LoVo (cell line): Measurements from ENCODE around the gene RMC1.
"Not testable (repeated sequence)": the region's sequence is repeated elsewhere in the genome, so short reads cannot be mapped to it uniquely, and the experiment has no call there.

Source experiments
- DNase-seq: peaks from one replicate; pipeline ENCODE4 v3.0.0-alpha.2; 2016; ENCODE audit warnings: low spot score

The RMC1 gene

DNA sequence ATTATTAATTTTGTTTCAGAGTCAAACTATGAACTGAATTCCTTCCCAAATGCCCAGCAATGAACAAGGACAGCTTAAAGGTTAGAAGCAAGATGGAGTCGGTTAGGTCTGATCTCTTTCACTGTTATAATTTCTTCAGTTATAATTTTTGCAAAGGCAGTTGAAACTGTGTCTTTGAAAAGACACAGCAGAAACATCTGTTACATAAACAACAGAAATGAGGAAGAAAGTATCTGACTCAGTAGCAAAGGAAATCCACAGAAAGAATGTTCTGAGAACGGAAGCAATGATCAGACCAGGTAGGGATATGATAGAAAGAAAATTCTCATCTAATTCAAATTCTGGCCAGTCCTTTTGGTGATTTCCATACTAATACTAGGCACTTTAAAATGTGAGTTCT lies 5.2 kb upstream of the RMC1 start:
- no peak for DNase-seq

DNA sequence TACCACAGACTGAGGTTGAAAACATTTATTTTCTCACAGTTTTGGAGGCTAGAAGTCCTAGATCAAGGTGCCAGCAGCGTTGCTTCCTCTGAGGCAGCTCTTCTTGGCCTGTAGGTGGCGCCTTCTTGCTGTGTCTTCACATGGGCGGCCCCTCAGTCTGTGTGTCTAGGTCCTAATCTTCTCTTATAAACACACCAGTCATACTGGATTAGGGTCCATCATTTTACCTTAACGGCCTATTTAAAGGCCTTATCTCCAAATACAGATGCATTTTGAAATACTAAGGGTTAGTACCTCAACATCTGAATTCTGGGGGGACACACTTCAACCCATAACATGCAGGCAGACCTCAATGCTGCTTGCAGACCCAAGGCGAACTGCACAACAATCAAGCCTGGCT lies 4.4 kb upstream of the RMC1 start:
- DNase-seq, result peak; percentile 63

DNA sequence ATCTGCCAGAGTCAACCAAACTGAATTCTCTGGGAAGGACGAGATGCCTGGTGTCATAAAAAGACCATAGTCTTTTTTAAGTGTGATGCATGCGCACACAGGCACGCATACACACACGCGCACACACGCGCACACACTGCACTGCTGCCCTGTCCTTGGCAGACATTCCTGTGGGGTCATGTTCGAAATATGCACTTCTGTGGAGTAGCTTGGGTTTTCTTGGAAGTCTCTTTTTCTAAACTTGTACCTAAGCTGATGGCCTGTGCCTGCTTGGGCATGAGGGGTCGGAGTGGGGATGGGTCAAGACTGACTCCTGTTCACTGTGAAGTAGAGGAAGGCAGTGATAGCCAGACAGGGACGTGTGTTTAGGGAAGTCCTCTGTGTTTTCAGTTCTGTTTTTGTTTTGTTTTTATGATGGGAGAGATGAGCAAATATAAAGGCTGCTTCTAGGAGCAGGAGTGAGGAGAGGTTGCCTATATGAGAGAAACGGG lies 4.0 kb upstream of the RMC1 start:
- no peak for DNase-seq

DNA sequence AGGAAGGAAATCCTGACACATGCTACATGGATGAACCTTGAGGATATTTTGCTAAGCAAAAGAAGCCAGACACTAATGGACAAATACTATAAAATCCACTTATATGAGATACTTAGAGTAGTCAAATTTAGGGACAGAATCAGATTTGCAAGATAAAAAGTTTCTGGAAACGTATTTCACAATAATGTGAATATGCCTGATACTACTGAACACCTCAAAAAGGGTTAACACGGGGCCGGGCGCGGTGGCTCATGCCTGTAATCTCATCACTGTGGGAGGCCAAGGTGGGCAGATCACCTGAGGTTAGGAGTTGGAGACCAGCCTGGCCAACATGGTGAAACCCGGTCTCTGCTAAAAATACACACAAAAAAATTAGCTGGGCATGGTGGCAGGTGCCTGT lies 1.7 kb upstream of the RMC1 start:
- no peak for DNase-seq

DNA sequence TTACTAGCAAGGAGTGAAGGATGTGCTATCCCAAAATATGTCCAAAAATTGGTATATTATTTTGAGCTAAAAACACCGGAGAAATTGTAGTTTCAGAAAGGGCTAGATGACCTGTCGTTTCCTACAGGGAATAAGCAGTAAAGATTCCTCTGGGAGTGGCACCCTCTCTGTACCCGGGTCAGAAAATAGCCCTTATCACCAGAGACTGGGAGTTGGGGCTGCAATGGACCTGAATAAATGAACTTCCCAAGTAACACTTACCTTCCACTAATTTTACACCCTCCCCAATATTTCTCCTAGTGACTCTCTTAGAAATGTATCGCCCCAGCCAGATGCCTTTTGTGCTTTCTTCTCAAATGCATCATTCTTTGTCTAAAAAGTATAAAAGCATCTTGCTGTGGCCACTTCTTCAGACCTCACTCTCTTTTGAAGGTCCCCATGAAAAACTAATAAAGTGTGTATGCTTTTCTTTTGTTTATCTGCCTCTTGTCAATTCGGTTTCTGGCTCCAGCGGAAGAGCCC lies 734 bp upstream of the RMC1 start:
- no peak for DNase-seq

DNA sequence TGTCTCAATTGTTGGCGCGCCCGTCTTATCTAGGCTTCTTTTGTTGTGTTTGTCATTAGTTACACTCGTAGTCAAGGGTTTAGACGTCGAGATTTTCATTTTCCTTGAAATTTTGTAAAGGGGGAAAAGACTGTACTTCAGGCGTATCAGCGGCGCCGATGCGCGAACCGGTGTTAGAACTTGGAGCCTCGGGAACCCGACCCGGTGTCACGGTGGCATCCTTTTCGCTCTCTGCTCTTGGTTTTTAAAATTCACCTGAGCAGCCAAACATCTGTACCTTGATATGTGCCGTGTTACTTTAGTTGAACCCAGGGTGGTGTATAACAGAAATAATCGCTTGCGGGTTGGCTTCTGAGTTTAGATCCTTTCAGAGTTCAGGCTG lies 643 bp downstream of the RMC1 start:
- DNase-seq, result no peak

DNA sequence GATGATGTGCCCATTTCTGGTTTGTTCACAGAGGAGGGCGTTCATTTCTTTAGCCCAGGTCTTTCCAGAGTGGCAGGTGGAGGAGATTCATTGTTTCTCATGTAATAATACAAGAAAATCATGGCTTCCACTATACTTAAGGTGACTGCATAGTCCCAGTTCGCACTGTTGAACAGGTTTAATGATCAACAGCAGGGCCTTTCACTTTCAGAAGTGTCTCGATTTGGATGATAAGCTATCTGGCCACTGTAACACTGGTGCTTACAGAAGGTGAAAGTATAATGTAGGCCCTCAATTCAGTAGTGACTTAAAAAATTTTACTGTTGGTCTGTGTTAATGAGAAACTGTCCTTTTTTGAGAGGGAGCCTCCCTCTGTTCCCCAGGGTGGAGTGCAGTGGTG lies 1.4 kb downstream of the RMC1 start:
- DNase-seq, result no peak

DNA sequence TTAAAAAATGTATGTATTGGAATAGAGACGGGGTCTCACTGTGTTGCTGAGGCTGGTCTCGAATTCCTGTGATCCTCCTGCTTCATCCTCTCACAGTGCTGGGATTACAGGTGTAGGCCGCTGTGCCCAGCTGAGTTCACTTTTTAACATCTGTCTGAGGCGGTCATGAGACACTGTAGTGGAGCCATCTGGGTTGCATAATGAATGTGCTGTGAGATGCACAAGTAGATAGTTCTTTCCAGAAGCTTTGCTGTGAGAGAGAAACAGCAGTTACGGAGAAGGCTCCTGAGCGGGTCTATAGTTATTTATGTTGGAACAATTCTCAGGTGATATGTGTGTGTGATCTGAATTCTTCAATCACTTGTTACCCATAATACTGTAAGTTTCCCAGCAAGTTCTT lies 3.1 kb downstream of the RMC1 start:
- no peak for DNase-seq

DNA sequence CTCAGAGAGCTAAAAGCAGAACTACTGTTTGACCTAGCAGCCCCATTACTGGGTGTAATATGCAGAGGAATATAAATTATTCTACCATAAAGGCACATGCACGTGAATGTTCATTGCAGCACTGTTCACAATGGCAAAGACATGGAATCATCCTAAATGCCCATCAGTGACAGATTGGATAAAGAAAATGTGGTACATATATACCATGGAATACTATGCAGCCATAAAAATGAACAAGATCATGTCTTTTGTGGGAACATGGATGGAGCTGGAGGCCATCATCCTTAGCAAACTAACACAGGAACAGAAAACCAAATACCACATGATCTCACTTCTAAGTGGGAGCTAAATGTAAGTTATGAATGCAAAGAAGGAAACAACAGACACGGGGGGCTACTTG lies 7.6 kb downstream of the RMC1 start:
- DNase-seq, result not testable (repeated sequence)

DNA sequence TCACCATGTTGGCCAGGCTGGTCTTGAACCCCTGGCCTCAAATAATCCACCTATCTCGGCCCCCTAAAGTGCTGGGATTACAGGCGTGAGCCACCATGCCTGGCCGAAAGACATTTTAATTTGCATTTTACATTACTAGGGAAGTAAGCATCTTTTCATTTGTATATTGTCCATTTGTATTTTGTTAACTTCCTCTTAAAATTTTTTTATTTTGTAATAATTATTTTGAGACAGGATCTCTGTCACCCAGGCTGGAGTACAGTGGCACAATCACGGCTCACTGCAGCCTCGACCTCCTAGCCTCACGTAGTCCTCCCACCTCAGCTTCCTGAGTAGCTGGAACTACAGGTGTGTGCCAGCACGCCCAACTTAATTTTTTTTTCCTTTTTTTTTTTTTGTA lies 8.9 kb downstream of the RMC1 start:
- not testable (repeated sequence) for DNase-seq

DNA sequence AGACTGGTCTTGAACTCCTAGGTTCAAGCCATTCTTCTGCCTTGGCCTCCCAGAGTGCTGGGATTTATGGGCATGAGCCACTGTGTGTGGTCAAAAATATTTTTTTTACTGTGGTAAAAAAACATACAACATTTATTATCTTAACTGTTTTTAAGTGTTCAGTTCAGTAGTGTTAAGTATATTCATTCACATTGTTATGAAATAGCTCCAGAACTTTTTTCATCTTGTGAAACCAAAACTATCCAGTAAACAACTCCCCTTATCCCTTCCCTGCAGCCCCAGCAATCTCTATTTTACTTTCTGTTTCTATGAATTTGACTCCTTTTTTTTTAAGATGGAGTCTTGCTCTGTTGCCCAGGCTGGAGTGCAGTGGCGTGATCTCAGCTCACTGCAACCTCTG lies 9.3 kb downstream of the RMC1 start:
- no peak for DNase-seq

DNA sequence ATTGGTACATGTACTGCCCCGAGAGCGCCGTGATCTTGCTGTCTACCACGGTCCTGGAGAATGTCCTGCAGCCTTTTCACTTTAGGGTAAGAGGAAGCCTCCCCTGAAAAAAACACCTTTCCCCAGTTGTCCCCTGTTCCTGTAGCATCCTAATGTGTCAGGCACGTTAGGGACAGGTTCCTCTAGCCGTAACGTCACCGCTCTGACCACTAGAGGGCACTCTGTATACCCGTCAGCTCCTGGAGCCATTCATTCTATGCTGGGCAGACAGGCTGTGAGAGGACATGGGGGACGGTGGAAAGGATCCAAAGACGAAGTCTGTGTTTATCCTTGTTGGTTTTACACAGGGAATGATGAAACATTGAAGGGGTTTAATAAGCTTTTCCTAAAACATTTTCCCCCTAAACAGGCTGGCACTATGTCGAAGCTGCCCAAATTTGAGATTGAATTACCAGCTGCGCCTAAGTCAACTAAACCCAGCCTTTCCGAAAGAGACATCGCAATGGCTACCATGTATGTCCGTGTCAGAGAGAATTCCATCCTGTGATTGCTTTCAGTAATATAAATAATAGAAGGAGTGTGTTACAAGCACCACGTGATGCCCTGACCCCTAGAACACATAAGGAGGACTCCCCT lies 12.7 kb downstream of the RMC1 start:
- peak; percentile 80 for DNase-seq

DNA sequence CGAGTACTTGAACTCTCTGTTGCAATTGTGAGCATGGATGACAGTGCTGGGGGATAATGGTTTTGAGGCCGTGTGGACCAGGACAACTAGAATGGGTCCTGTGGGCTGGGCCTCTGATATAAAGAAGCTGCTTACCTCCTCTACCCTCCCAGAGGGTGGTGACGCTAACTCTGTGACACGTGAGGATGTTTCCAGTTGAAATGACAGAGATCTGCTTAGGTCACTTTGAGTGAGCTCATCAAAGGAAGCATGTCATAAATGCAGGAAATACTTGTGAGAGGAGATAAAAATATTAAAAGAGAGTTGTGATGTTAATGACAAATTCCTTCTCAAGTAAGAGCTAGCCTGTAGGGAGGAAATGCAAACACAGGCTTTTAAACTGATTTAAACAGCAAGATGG lies 16.4 kb downstream of the RMC1 start:
- no peak for DNase-seq

DNA sequence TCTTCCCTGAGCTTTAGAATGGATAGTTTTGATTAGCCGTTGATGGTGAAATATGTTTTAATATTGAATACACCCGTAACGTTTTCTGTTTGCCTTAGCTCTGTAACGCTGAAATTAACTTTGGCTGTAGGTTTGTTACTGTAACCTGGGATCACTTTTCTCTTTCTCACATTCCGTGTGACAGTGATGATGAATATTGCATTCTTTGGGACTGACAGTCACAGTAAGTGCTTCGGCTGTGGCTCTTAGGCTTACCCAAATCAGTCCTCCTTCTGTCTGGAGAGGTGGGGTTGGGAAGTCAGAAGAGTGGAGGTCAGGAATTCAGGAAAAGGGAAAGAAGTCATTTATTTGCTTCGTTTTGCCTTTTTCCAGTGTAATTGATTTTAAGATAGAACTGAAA lies 18.0 kb downstream of the RMC1 start:
- DNase-seq, result no peak

DNA sequence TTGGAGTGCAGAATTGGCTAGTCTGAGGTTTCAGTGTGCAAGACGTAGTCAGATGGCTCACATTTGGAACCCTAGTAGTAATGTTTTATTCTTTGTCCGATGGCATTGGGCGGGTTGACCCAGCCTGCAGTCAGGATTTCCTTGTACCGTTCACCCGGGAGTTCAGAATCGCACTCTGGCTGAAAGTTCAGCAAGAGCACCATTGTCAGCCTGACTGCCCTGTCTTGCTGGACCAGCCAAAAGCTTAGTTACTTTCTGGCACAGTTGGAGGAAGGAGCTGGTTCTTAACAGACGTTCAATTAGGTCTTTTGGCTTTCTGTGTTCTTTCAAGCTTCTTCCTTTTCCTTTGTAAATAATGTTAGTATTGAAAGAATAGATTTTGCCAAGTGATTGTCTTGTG lies 18.6 kb downstream of the RMC1 start:
- DNase-seq, result no peak

DNA sequence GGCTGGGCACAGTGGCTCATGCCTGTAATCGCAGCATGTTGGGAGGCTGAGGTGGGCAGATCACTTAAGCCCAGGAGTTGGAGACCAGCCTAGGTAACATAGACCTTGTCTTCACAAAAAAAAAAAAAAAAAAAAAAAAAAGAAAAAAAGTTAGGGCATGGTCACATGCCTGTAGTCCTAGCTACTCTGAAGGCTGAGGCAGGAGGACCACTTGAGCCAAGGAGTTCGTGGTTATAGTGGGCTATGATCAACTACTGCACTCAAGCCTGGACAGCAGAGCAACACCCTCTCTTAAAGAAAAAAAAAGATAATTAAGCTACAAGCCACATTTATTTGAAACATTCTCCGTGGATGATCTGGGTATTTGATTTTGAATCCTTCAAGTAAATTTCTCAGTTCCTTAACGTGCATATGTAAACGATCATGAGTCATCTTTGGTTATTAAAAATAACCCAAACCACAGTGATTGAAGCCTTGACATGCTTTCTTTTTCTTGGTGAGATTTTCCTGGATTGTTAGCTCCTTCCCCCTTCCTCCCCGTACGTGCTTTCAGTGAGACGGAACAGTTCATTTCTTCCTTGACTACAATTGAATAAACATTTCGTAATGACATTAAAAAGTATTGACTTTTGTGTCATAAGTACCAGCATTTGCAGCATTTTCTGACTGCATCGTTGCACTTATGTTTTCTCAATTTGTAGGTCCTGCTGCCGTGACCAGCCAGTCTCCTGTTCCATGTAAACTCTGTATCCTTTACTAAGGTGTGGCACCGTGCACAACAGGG lies 20.3 kb downstream of the RMC1 start:
- no peak for DNase-seq

DNA sequence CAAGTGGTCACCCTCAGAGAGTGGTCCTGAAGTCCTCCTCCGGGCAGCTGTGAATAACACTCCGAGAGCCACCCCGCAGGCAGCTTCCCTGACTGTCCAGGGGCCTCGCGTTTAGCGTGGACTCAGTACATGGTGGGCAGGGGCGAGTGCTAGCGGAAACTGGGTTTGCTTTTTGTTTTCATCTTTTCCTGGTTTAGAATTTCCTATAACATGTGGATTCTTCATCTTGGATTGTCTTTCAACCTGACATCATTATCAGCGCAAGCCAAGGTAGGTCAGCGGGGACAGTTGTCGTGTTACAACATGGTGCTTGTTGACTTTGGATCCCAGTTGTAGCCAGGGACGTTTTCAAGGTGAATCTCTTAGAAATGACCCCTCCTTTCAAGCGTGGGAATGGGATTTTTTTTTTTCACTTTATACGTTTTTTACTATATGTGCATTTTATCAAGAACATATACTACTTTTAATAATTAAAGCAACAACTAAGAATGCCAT lies 20.9 kb downstream of the RMC1 start:
- no peak for DNase-seq

DNA sequence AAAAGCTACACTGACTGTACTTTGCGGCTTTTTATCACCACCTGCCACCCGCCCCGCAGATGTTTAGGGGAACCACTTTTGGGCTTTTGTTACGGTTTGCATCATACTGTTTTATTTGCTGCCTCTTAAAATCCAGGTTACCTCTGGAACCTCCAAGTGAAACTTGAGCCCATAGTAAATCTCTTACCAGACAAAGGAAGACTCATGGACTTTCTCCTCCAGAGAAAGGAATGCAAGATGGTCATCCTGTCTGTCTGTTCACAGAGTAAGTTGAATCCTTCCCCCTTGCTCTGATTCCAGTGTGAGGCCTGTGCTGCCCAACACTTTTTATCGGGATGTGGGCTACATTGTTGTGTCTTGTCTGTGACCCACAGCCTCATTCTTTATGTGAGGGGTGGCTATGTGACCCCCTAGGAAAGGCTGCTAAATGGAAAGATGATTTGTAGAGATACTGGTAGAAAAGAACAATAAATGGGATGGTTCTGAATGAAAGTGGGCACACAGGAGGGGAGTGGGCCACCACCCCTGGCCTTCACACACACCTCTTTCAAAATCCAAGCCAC lies 23.3 kb downstream of the RMC1 start:
- no peak for DNase-seq

DNA sequence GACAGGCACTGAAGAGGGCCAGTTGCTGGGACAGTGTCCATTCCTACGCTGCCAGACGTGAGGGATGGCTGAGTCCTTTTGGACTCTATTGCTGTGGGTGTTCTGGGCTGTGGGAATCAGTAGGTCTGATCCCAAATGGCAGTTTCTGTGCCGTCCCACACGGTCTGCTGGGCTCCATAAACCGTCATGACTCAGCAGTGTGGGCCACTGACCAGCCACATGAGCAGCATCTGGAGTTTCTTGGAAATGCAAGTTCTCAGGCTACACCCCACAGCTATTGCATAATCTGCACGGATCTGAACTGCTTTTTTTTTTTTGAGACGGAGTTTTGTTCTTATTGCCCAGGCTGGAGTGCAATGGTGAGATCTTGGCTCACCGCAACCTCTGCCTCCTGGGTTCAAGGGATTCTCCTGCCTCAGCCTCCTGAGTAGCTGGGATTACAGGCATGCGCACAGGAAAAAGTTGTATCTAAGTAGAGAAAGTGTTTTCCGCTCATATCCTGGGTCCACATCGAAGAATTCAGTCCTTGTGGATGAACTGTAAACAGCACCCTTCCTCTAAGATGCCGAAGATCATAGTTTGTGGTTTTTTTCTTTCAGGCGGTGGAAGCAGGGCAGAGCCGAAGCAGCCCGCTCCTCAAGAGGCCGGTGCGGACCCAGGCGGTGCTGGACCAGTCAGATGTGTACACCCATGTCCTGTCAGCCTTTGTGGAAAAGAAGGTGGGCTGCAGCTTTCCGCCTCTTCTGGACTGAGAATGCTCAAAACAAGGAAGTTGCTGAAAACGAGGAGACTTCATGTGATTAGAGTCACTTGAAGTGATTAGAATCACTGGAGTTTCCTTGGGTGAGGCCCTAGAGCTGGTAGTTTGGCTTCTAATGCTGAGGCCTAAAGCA lies 25.5 kb downstream of the RMC1 start:
- no peak for DNase-seq

DNA sequence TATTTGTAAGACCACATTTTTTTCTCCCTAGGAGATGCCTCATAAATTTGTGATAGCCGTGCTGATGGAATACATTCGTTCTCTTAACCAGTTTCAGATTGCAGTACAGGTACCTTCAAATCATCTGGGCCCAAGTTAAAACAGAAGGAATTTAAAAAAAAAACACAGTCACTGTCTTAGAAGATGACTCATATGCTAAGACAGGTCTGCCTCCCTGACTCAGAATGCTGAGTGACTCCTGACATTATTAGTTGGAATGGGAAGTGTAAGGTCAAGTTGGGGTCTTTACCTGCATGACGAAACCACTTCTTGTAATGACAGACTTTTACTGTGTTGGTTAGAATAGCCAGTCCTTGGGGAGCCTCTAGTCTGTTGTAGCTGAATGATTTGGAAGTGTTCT lies 26.3 kb downstream of the RMC1 start:
- DNase-seq, result peak; percentile 11

DNA sequence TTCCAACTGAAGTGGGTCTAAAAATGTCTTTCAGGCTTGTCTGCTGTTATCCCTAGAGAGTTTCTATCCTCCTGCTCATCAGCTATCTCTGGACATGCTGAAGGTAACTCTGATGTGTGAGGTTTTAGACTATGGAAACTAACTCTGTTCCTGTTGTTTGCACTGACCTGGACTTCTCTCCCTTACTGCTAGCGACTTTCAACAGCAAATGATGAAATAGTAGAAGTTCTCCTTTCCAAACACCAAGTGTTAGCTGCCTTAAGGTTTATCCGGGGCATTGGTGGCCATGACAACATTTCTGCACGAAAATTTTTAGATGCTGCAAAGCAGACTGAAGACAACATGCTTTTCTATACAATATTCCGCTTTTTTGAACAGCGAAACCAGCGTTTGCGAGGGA lies 26.9 kb downstream of the RMC1 start:
- no peak for DNase-seq

DNA sequence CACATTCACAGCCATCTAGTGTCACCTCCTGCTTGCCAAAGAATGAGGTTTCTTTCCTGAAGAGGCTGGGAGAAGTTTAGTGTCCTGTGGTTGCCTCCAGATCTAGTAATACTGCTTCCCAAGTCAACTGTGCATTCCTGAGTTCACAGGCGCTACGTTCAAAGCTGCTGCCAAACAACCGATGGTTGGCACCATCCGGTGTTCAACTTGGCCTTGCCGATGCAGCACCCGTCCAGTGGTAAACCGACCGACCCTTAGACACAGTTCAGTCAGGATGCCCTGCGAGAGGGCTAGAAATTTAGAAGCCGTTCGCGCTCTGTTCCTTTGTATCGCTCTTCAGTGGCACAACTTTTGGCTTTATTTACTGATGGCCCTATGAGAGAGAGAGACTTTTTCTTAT lies 28.6 kb downstream of the RMC1 start:
- no peak for DNase-seq
